ENCODE measurements around the gene CISH.

Gene CISH

GRCh38 chr3:50600141-50600753 is 11.3 kb downstream of the CISH start:
- Histone ChIP-seq H3K4me1 (ENCODE audit: control insufficient read depth, insufficient read depth, low read depth, low read length) (peaks cover 38% of the 10 kb centered on the region), H4K91ac (ENCODE audit: low read length) (peak overlapping the region; percentile 95), H3K18ac (ENCODE audit: low read depth in 1 of 2, low read length in 2 of 2) (peak overlapping the region; percentile 6 to 73), H3K4me3 (ENCODE audit: insufficient read depth in 1 of 2, low read depth in 1 of 2, low read length in 2 of 2) (no peak overlapping the region), H3K79me1 (replicated peaks; ENCODE audit: low read length, poor library complexity, severe bottlenecking) (peaks cover 2% of the 10 kb centered on the region), H2BK12ac (ENCODE audit: low read length in 2 of 2) (peak overlapping the region; percentile 88 to 92), H2BK15ac (ENCODE audit: low read depth, poor library complexity, severe bottlenecking) (no peak overlapping the region), H2BK120ac (ENCODE audit: low read depth, low read length) (peak overlapping the region; percentile 65), H3K36me3 (ENCODE audit: control insufficient read depth in 1 of 2, insufficient read depth in 2 of 2, low read depth in 1 of 2, low read length in 2 of 2) (peaks cover 0 to 12% of the 10 kb centered on the region in 2 experiments), H3K23ac (ENCODE audit: low read length in 2 of 2) (no peak overlapping the region), H2AK5ac (ENCODE audit: low read length, severe bottlenecking) (peak overlapping the region; percentile 90), H3K4ac (ENCODE audit: low read depth in 1 of 2, low read length in 2 of 2) (peak overlapping the region; percentile 34 to 57), H3K14ac (ENCODE audit: low read length in 2 of 2) (no peak overlapping the region), H3K4me2 (ENCODE audit: low read length, poor library complexity, severe bottlenecking) (no peak overlapping the region), H2AFZ (ENCODE audit: low read depth, low read length) (no peak overlapping the region), H3K9ac (ENCODE audit: low read length) (no peak overlapping the region), H2BK5ac (ENCODE audit: low read depth, low read length, poor library complexity, severe bottlenecking) (peak overlapping the region; percentile 2), H3K27ac (ENCODE audit: low read length, poor library complexity, severe bottlenecking) (no peak overlapping the region), H4K8ac (ENCODE audit: low read length) (peak overlapping the region; percentile 71), H3K27me3 (ENCODE audit: control insufficient read depth in 1 of 2, insufficient read depth in 1 of 2, low read length in 2 of 2) (no peaks in the 10 kb centered on the region), H3K9me3 (ENCODE audit: control insufficient read depth, low read length) (no peaks in the 10 kb centered on the region)
- no peak for DNase-seq
- WGBS: 96% methylated on average over 9 of the region's 9 CpGs

GRCh38 chr3:50599716-50600118 is 11.9 kb downstream of the CISH start:
- H3K4me3 ChIP-seq (ENCODE audit: insufficient read depth in 1 of 2, low read depth in 1 of 2, low read length in 2 of 2): no peak overlapping the region
- peak overlapping the region; percentile 95 for H4K91ac ChIP-seq (ENCODE audit: low read length)
- peak overlapping the region; percentile 2 for H2BK5ac ChIP-seq (ENCODE audit: low read depth, low read length, poor library complexity, severe bottlenecking)
- peak overlapping the region; percentile 2 to 29 for H3K18ac ChIP-seq (ENCODE audit: low read depth in 1 of 2, low read length in 2 of 2)
- DNase-seq: no peak
- H2BK15ac ChIP-seq (ENCODE audit: low read depth, poor library complexity, severe bottlenecking): peak overlapping the region; percentile 84
- no peak overlapping the region for H2BK120ac ChIP-seq (ENCODE audit: low read depth, low read length)
- no peak overlapping the region for H2AFZ ChIP-seq (ENCODE audit: low read depth, low read length)
- H2AK5ac ChIP-seq (ENCODE audit: low read length, severe bottlenecking): peak overlapping the region; percentile 90
- H3K79me1 ChIP-seq (replicated peaks; ENCODE audit: low read length, poor library complexity, severe bottlenecking): peaks cover 2% of the 10 kb centered on the region
- peaks cover 0 to 7% of the 10 kb centered on the region in 2 experiments for H3K36me3 ChIP-seq (ENCODE audit: control insufficient read depth in 1 of 2, insufficient read depth in 2 of 2, low read depth in 1 of 2, low read length in 2 of 2)
- H3K23ac ChIP-seq (ENCODE audit: low read length in 2 of 2): no peak overlapping the region
- WGBS: 97% methylated on average over 1 of the region's 1 CpG
- no peaks in the 10 kb centered on the region for H3K9me3 ChIP-seq (ENCODE audit: control insufficient read depth, low read length)
- no peak overlapping the region for H3K27ac ChIP-seq (ENCODE audit: low read length, poor library complexity, severe bottlenecking)
- H3K4ac ChIP-seq (ENCODE audit: low read depth in 1 of 2, low read length in 2 of 2): peak overlapping the region; percentile 37 to 57
- no peak overlapping the region for H4K8ac ChIP-seq (ENCODE audit: low read length)
- no peaks in the 10 kb centered on the region for H3K27me3 ChIP-seq (ENCODE audit: control insufficient read depth in 1 of 2, insufficient read depth in 1 of 2, low read length in 2 of 2)
- peak overlapping the region; percentile 88 to 92 for H2BK12ac ChIP-seq (ENCODE audit: low read length in 2 of 2)
- H3K9ac ChIP-seq (ENCODE audit: low read length): no peak overlapping the region
- H3K4me1 ChIP-seq (ENCODE audit: control insufficient read depth, insufficient read depth, low read depth, low read length): peaks cover 34% of the 10 kb centered on the region
- H3K4me2 ChIP-seq (ENCODE audit: low read length, poor library complexity, severe bottlenecking): no peak overlapping the region
- H3K14ac ChIP-seq (ENCODE audit: low read length in 2 of 2): no peak overlapping the region

GRCh38 chr3:50599115-50599715 is 12.4 kb downstream of the CISH start:
- Histone ChIP-seq H3K23ac (ENCODE audit: low read length in 2 of 2) (no peak overlapping the region), H2BK120ac (ENCODE audit: low read depth, low read length) (no peak overlapping the region), H3K79me1 (replicated peaks; ENCODE audit: low read length, poor library complexity, severe bottlenecking) (peaks cover 2% of the 10 kb centered on the region), H3K9me3 (ENCODE audit: control insufficient read depth, low read length) (no peaks in the 10 kb centered on the region), H2AK5ac (ENCODE audit: low read length, severe bottlenecking) (peak overlapping the region; percentile 90), H4K91ac (ENCODE audit: low read length) (peak overlapping the region; percentile 45), H2BK12ac (ENCODE audit: low read length in 2 of 2) (peak overlapping the region; percentile 72 to 88), H2BK5ac (ENCODE audit: low read depth, low read length, poor library complexity, severe bottlenecking) (no peak overlapping the region), H3K4me2 (ENCODE audit: low read length, poor library complexity, severe bottlenecking) (no peak overlapping the region), H2BK15ac (ENCODE audit: low read depth, poor library complexity, severe bottlenecking) (peak overlapping the region; percentile 84), H3K9ac (ENCODE audit: low read length) (no peak overlapping the region), H3K18ac (ENCODE audit: low read depth in 1 of 2, low read length in 2 of 2) (no peak overlapping the region), H3K27ac (ENCODE audit: low read length, poor library complexity, severe bottlenecking) (no peak overlapping the region), H3K36me3 (ENCODE audit: control insufficient read depth in 1 of 2, insufficient read depth in 2 of 2, low read depth in 1 of 2, low read length in 2 of 2) (peaks cover 0 to 2% of the 10 kb centered on the region in 2 experiments), H3K4me1 (ENCODE audit: control insufficient read depth, insufficient read depth, low read depth, low read length) (peaks cover 34% of the 10 kb centered on the region), H3K14ac (ENCODE audit: low read length in 2 of 2) (no peak overlapping the region), H3K27me3 (ENCODE audit: control insufficient read depth in 1 of 2, insufficient read depth in 1 of 2, low read length in 2 of 2) (no peaks in the 10 kb centered on the region), H4K8ac (ENCODE audit: low read length) (no peak overlapping the region), H3K4ac (ENCODE audit: low read depth in 1 of 2, low read length in 2 of 2) (peak overlapping the region in 1 of 2 experiments; percentile 37), H3K4me3 (ENCODE audit: insufficient read depth in 1 of 2, low read depth in 1 of 2, low read length in 2 of 2) (no peak overlapping the region), H2AFZ (ENCODE audit: low read depth, low read length) (no peak overlapping the region)
- no peak for DNase-seq
- WGBS: 86% methylated on average over 4 of the region's 6 CpGs

DNA sequence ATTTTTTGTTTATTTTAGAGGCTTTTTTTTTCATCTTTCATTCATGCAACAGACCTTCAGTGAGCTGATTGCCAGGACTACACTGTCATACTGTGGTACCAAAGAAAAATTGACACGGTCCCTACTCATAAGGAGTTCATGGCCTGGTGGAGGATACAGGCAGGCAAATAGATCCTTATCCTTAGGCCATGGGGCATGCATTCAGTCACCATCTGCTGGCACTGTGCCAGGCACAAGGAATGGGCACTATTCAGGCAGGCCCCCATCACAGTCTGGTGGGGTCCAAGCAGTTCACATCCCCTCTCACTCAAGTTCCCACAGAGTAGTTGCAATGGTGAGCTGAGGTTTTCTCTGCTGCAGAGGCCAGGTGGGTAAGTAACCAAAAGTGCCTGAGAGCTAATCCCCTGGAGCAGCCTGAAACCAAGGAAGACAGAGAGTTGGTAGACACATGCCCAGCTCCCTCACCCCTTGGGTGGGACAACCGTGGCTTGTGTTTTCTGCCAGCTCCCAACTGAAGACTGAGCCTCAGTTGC is 17.3 kb downstream of the CISH start:
- H3K4me2 ChIP-seq (ENCODE audit: low read length, poor library complexity, severe bottlenecking): no peak overlapping the region
- H4K8ac ChIP-seq (ENCODE audit: low read length): no peak overlapping the region
- no peak overlapping the region for H3K23ac ChIP-seq (ENCODE audit: low read length in 2 of 2)
- H3K18ac ChIP-seq (ENCODE audit: low read depth in 1 of 2, low read length in 2 of 2): no peak overlapping the region
- no peak overlapping the region for H3K4me3 ChIP-seq (ENCODE audit: insufficient read depth in 1 of 2, low read depth in 1 of 2, low read length in 2 of 2)
- 60% methylated on average over 2 of the region's 2 CpGs for WGBS
- DNase-seq: no peak
- H2BK5ac ChIP-seq (ENCODE audit: low read depth, low read length, poor library complexity, severe bottlenecking): peak overlapping the region; percentile 21
- peaks cover 6% of the 10 kb centered on the region for H3K4me1 ChIP-seq (ENCODE audit: control insufficient read depth, insufficient read depth, low read depth, low read length)
- no peaks in the 10 kb centered on the region for H3K9me3 ChIP-seq (ENCODE audit: control insufficient read depth, low read length)
- no peaks in the 10 kb centered on the region for H3K36me3 ChIP-seq (ENCODE audit: control insufficient read depth in 1 of 2, insufficient read depth in 2 of 2, low read depth in 1 of 2, low read length in 2 of 2)
- H3K14ac ChIP-seq (ENCODE audit: low read length in 2 of 2): no peak overlapping the region
- H3K79me1 ChIP-seq (replicated peaks; ENCODE audit: low read length, poor library complexity, severe bottlenecking): no peaks in the 10 kb centered on the region
- no peak overlapping the region for H2BK120ac ChIP-seq (ENCODE audit: low read depth, low read length)
- H2BK12ac ChIP-seq (ENCODE audit: low read length in 2 of 2): peak overlapping the region in 1 of 2 experiments; percentile 4
- H3K27me3 ChIP-seq (ENCODE audit: control insufficient read depth in 1 of 2, insufficient read depth in 1 of 2, low read length in 2 of 2): no peaks in the 10 kb centered on the region
- no peak overlapping the region for H2BK15ac ChIP-seq (ENCODE audit: low read depth, poor library complexity, severe bottlenecking)
- peak overlapping the region; percentile 11 for H4K91ac ChIP-seq (ENCODE audit: low read length)
- no peak overlapping the region for H2AFZ ChIP-seq (ENCODE audit: low read depth, low read length)
- H2AK5ac ChIP-seq (ENCODE audit: low read length, severe bottlenecking): no peak overlapping the region
- no peak overlapping the region for H3K4ac ChIP-seq (ENCODE audit: low read depth in 1 of 2, low read length in 2 of 2)
- no peak overlapping the region for H3K9ac ChIP-seq (ENCODE audit: low read length)
- H3K27ac ChIP-seq (ENCODE audit: low read length, poor library complexity, severe bottlenecking): no peak overlapping the region

Measured in mesenchymal stem cell (in vitro differentiated cells and primary cell).